Activated CD8-positive, alpha-beta memory T cell treated with anti-CD3 and anti-CD28 coated beads for 36 hours (primary cell): Measurements from ENCODE around the gene GRIK1. TPM values are rescaled to one million over a fixed set of nuclear protein-coding genes. Genes with fewer than 3 reads are reported as not detected.

Experiments used
- CTCF ChIA-PET: fragments of 350-600 bp; sonication (Branson Sonifier 250); formaldehyde crosslinking; loops from one replicate; lab custom pipeline; 2021; ENCODE audit warnings: antibody characterized with exemption; lab: Charles Lee
- POLR2A ChIA-PET: fragments of 350-600 bp; sonication (Branson Sonifier 250); formaldehyde crosslinking; loops from one replicate; lab custom pipeline; 2021; ENCODE audit warnings: antibody characterized with exemption; lab: Charles Lee
- total RNA-seq, 2 experiments: library from RNA; stranded (reverse); gene quantifications; one replicate each; pipeline ENCODE4 v1.2.3, GENCODE V29; 2021

Gene GRIK1
- total RNA-seq, 2 experiments from 2014 or later: not detected

GRCh38 chr21:29928537-29928936, 11.3 kb downstream of the GRIK1 start:
- CTCF ChIA-PET: no interaction called here
- POLR2A ChIA-PET: no interaction called here

GRCh38 chr21:29920938-29921337, 18.9 kb downstream of the GRIK1 start:
- ChIA-PET CTCF (no interaction called here), POLR2A (no interaction called here)

- CTCF ChIA-PET: no interaction called here
- POLR2A ChIA-PET: no interaction called here
These were observed 25.5 kb downstream of the GRIK1 start for GRCh38 chr21:29914326-29914725.

- POLR2A ChIA-PET: no interaction called here
- CTCF ChIA-PET: no interaction called here
These were observed 30.2 kb downstream of the GRIK1 start for GRCh38 chr21:29909571-29909970.

GRCh38 chr21:29904359-29905282, 35.2 kb downstream of the GRIK1 start:
- ChIA-PET POLR2A (no interaction called here), CTCF (no interaction called here)

- CTCF ChIA-PET: no interaction called here
- POLR2A ChIA-PET: no interaction called here
These were observed 42.9 kb downstream of the GRIK1 start for GRCh38 chr21:29896884-29897283.

- CTCF ChIA-PET: no interaction called here
- POLR2A ChIA-PET: no interaction called here
These were observed 46.1 kb downstream of the GRIK1 start for GRCh38 chr21:29893687-29894086.

GRCh38 chr21:29892379-29892778, 47.4 kb downstream of the GRIK1 start:
- CTCF ChIA-PET: no interaction called here
- POLR2A ChIA-PET: no interaction called here

GRCh38 chr21:29888437-29888836, 51.4 kb downstream of the GRIK1 start:
- ChIA-PET CTCF (no interaction called here), POLR2A (no interaction called here)

GRCh38 chr21:29887313-29888009, 52.3 kb downstream of the GRIK1 start:
- CTCF ChIA-PET: no interaction called here
- POLR2A ChIA-PET: no interaction called here

GRCh38 chr21:29885491-29885890, 54.3 kb downstream of the GRIK1 start:
- CTCF ChIA-PET: no interaction called here
- POLR2A ChIA-PET: no interaction called here

GRCh38 chr21:29875873-29876272, 63.9 kb downstream of the GRIK1 start:
- CTCF ChIA-PET: no interaction called here
- POLR2A ChIA-PET: no interaction called here

- POLR2A ChIA-PET: no interaction called here
- CTCF ChIA-PET: no interaction called here
These were observed 64.6 kb downstream of the GRIK1 start for GRCh38 chr21:29875036-29875716.

GRCh38 chr21:29873908-29874307, 65.9 kb downstream of the GRIK1 start:
- CTCF ChIA-PET: no interaction called here

GRCh38 chr21:29870814-29871213, 69.0 kb downstream of the GRIK1 start:
- CTCF ChIA-PET: no interaction called here

More at GRCh38 chr21:29873908-29874307, 65.9 kb downstream of the GRIK1 start:
- POLR2A ChIA-PET: no interaction called here

GRCh38 chr21:29867796-29868195, 72.0 kb downstream of the GRIK1 start:
- CTCF ChIA-PET: no interaction called here
- POLR2A ChIA-PET: no interaction called here

More at GRCh38 chr21:29870814-29871213, 69.0 kb downstream of the GRIK1 start:
- POLR2A ChIA-PET: no interaction called here

GRCh38 chr21:29860346-29860745, 79.5 kb downstream of the GRIK1 start:
- POLR2A ChIA-PET: no interaction called here
- CTCF ChIA-PET: no interaction called here

GRCh38 chr21:29857150-29857549, 82.6 kb downstream of the GRIK1 start:
- POLR2A ChIA-PET: no interaction called here
- CTCF ChIA-PET: no interaction called here

- POLR2A ChIA-PET: no interaction called here
- CTCF ChIA-PET: no interaction called here
These were observed 85.0 kb downstream of the GRIK1 start for GRCh38 chr21:29854795-29855194.

- ChIA-PET POLR2A (no interaction called here), CTCF (interaction anchor here (0.5 kb wide), 1 partner anchor 375 kb away, joined by 4 read pairs; no protein-coding TSS in a partner anchor)
These were observed 88.2 kb downstream of the GRIK1 start for GRCh38 chr21:29851611-29852010.
